Aorta (tissue), 5 donors: ENCODE data around the gene INKA1. TPM values are rescaled to one million over a fixed set of nuclear protein-coding genes. Genes with fewer than 3 reads are reported as not detected.
"Not testable (repeated sequence)": the region's sequence is repeated elsewhere in the genome, so short reads cannot be mapped to it uniquely, and the experiment has no call there.

Experiments
- ATAC-seq: fragments of 200-7000 bp; cut with Tn5 transposase; one replicate; pipeline ENCODE4 v1.9.1; 2022; ENCODE audit warnings: moderate library complexity; ENCODE audit not compliant: low FRiP score
- DNase-seq, 2 donors: peaks; one replicate each; pipeline ENCODE4 v3.0.0-alpha.2; 2020
- H3K27ac ChIP-seq, 2 donors: one replicate each; pipeline ENCODE4 v1.5.1; 2013; ENCODE audit warnings: low read length in 2 of 2, mild to moderate bottlenecking in 2 of 2, moderate library complexity in 2 of 2, control low read depth in 1 of 2, inconsistent platforms in 1 of 2, low read depth in 1 of 2
- H3K27me3 ChIP-seq, 2 donors: one replicate each; pipeline ENCODE4 v1.6.1; 2013; ENCODE audit warnings: control low read depth in 1 of 2, low read length in 1 of 2, mild to moderate bottlenecking in 1 of 2, moderate library complexity in 1 of 2; ENCODE audit not compliant: insufficient read depth in 2 of 2, control insufficient read depth in 1 of 2
- H3K36me3 ChIP-seq, 2 donors: one replicate each; pipeline ENCODE4 v1.6.1; 2013; ENCODE audit warnings: control low read depth in 1 of 2, low read length in 1 of 2, mild to moderate bottlenecking in 1 of 2; ENCODE audit not compliant: insufficient read depth in 2 of 2, control insufficient read depth in 1 of 2
- H3K4me1 ChIP-seq, 2 donors: one replicate each; pipeline ENCODE4 v1.6.1; 2013; ENCODE audit warnings: low read length in 2 of 2, control low read depth in 1 of 2, mild to moderate bottlenecking in 1 of 2, moderate library complexity in 1 of 2; ENCODE audit not compliant: insufficient read depth in 2 of 2, control insufficient read depth in 1 of 2
- H3K4me3 ChIP-seq, 2 donors: one replicate each; pipeline ENCODE4 v1.5.1; 2013; ENCODE audit warnings: low read length in 2 of 2, control low read depth in 1 of 2, mild to moderate bottlenecking in 1 of 2
- H3K9me3 ChIP-seq: one replicate; pipeline ENCODE4 v1.6.1; 2013; ENCODE audit warnings: mild to moderate bottlenecking, low read length; ENCODE audit not compliant: control insufficient read depth
- WGBS, 2 donors: extraction: QIAGEN DNeasy Blood & Tissue Kit; methylation state at CpG; one replicate each; pipeline ENCODE4 v1.1.7; 2013; 5-methylcytosine and 5-hydroxymethylcytosine counted together
- intact Hi-C, 2 donors: fragments of 100-400 bp; cut with DNase I; formaldehyde crosslinking; loops; one replicate each; pipeline versions ENCODE4 v1.14.2 to v1.15.0; 2022
- polyA plus RNA-seq, 2 donors: library from polyadenylated mRNA; stranded (reverse); fragments of 200-250 nt; gene quantifications; one replicate each; pipeline ENCODE4 v1.2.3, GENCODE V29; 2013
- total RNA-seq, 2 donors: library from RNA; stranded (reverse); fragmentation: NEBNext Ultra II Directional; extraction: Animal tissue kit (Norgen Biotek cat#: 25700); gene quantifications; one replicate each; pipeline ENCODE4 v1.2.1, GENCODE V29; 2021
- donor health status: healthy with polysubstance abuse.
- donor health status: Bipolar disorder and iron deficiency.
- donor health status: DM: no; HTN: no; CAD: no.
- donor health status: DM: no; HTN: no; CAD: no.
- donor health status: DM: yes; HTN: yes; CAD: no.

The INKA1 gene
- total and polyA plus RNA-seq, 4 donors = 5.5 to 12.2 (median 10.5) TPM

DNA sequence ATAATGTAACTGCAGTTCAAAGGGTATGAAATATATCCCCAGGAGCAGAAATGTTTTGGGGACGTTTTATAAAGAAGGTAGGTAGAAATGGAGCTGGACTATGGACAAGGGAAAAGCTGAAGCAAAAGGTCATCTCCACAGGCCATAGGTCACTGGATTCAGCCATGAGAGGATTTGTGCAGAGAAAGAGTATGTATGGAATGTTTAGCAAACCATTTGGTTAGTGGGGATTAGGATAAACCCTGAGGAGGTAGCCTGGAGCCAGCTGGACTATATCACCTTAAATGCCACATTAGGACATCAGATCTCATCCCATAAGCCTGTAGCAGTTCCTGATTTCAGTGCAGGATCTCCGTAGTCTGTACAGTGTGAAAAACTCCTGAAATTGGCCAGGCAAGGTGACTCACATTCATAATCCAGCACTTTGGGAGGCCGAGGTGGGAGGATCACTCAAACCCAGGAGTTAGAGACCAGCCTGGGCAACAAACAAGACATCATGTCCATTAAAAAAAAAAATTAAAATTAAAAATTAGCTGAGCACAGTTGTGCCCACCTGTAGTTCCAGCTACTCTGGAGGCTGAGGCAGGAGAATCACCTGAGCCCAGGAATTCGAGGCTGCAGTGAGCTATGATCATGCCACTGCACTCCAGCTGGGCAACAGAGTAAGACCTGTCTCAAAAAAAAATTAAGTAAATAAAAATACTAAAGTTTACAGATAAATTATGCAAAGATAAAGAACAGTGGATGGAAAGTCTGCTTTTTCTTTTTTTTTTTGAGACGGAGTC lies 21.5 kb upstream of the INKA1 start:
- no peak for DNase-seq
- 81 to 84% methylated on average over 5 of the region's 5 CpGs for WGBS, 2 donors
- no peak overlapping the region for H3K4me3 ChIP-seq
- H3K4me1 ChIP-seq = no peaks in the 10 kb centered on the region
- H3K9me3 ChIP-seq = no peaks in the 10 kb centered on the region
- peaks cover 0 to 3% of the 10 kb centered on the region in 2 donors for H3K36me3 ChIP-seq
- no peak for ATAC-seq
- H3K27ac ChIP-seq = no peak overlapping the region
- no peaks in the 10 kb centered on the region for H3K27me3 ChIP-seq
- intact Hi-C loops = loop anchor here in 1 of 2 donors (10.0 kb wide), 1 partner anchor 57 kb away; the partner anchor contains the start of gene GMPPB

DNA sequence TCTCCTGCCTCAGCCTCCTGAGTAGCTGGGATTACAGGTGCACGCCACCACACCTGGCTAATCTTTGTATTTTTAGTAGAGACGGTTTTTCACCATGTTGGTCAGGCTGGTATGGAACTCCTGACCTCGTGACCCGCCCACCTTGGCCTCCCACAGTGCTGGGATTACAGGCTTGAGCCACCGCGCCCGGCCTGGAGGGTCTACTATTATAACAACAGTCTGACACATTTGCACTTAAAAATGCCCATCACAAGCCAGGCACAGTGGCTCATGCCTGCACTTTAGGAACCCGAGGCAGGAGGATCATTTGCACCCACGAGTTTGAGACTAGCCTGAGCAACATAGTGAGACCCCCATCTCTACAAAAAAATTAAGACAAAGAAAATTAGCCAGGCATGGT lies 20.8 kb upstream of the INKA1 start:
- not testable (repeated sequence) for H3K9me3 ChIP-seq, H3K36me3 ChIP-seq, H3K4me1 ChIP-seq, H3K27me3 ChIP-seq, H3K4me3 ChIP-seq, ATAC-seq, DNase-seq, H3K27ac ChIP-seq
- intact Hi-C loops = loop anchor here in 1 of 2 donors (10.0 kb wide), 1 partner anchor 57 kb away; the partner anchor contains the start of gene GMPPB
- 94% methylated on average over 9 of the region's 9 CpGs for WGBS, 2 donors

DNA sequence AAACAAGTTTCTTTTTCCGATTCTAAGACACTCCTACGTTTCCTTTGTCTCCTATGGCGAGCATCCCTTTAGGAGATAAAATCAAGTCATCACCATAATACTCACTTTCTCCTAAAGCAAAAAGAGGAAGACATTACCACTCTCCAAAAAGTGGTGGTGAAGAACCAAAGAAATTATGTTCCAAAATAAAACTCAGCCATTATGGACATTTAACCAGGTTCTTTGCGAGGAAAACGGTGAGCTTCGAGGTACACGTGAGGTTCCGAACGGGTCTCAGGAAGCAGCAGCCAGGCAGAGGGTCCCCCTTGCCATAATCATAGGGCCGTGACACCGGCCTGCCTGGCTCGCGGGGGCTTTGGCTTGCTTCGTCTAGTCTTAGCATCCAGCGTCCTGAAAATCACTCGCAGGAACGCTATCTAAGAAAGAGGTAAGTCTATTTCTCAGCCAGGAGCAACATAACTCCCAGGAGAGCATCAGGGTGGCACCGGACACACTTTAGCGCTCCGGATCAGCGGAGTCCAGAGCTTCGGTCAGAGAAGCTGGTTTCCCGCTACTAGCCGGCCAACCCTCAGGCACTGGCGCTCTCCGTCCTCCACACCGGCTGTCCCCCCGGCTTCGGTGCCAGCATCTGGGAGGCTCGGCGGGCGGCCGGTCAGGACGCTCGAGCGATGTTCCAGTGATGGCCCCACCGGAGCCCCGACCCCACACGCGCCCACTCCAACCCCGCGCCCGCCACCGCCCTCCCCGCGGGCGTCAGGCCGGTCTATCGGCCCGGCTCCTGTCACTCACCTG lies 17.3 kb upstream of the INKA1 start:
- peak; percentile 74 for ATAC-seq

DNA sequence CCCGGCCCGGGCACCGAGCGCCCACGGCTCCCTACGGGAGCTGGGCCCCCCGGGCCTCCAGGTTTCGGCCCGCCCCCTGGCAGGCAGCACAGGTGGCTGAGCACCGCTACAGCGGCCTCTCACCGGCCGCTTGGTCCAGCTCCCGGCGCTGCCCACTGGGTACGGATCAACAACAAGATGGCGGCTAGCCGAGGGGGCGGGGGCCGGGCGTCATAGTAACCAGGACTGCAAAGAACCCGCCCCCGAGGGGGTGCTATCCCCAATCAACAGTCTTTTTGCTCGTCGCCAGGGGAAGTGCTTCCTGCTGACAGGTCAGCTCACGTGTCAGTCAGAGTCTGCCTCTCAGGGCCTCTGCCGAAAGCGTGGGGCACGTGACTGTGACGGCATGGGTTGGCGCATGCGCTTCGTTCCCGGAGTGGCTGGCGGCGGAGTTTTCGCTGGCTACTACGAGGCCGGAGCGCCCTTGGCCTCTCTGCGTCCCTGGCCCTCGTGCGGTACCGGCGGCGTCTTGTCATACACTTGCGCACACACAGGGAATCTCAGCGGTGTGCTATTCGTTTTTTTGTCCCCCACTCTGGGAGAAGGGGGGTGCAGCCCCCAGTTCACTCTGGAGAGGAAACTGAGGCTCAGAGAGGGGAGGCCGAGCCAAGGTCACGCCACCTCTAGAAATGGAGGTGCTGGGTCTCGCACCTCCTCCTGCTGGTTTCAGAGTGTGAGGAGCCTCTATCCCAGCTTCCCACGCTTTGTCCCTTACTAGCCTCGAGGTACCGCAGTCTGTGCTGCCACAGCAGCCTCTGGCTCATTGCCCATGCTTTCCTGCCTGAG lies 16.5 kb upstream of the INKA1 start, which contains the start of gene IP6K1:
TSS of gene IP6K1 (minus strand) at position 186 of the 825 bp plus-strand sequence. CDS start 38,502 bp downstream, outside the sequence.
- Histone ChIP-seq H3K27me3 (no peaks in the 10 kb centered on the region), H3K9me3 (no peaks in the 10 kb centered on the region), H3K27ac (peak within 1 kb of the TSS; percentile 20 to 96), H3K4me3 (peak within 1 kb of the TSS; percentile 97 to 99), H3K4me1 (no peaks in the 10 kb centered on the region), H3K36me3 (peaks cover 0 to under 1% of the 10 kb centered on the region in 2 donors)
- peak; percentile 100 for DNase-seq
- 3 to 4% methylated on average over 51 to 55 of the region's 55 CpGs for WGBS, 2 donors
- intact Hi-C loops = loop anchor here in 1 of 2 donors (10.0 kb wide), 1 partner anchor 62 kb away; the partner anchor contains the start of gene GMPPB
- peak; percentile 100 for ATAC-seq

More for the DNA sequence above, 17.3 kb upstream of the INKA1 start:
- Histone ChIP-seq H3K27me3 (no peaks in the 10 kb centered on the region), H3K4me3 (peak overlapping the region; percentile 97 to 99), H3K4me1 (no peaks in the 10 kb centered on the region), H3K9me3 (no peaks in the 10 kb centered on the region), H3K36me3 (peaks cover 0 to 3% of the 10 kb centered on the region in 2 donors), H3K27ac (peak overlapping the region; percentile 20 to 61)
- 3% methylated on average over 50 of the region's 50 CpGs for WGBS, 2 donors
- peak; percentile 66 to 81 for DNase-seq
- intact Hi-C loops = loop anchor here in 1 of 2 donors (10.0 kb wide), 1 partner anchor 61 kb away; the partner anchor contains the start of gene GMPPB

- Histone ChIP-seq H3K4me3 (no peak overlapping the region), H3K36me3 (no peaks in the 10 kb centered on the region), H3K27ac (peak overlapping the region in 1 of 2 donors; percentile 96), H3K27me3 (no peaks in the 10 kb centered on the region), H3K4me1 (no peaks in the 10 kb centered on the region), H3K9me3 (no peaks in the 10 kb centered on the region)
- no peak for DNase-seq
- ATAC-seq = no peak
- WGBS, 2 donors = 69 to 70% methylated on average over 3 of the region's 3 CpGs
- intact Hi-C loops = loop anchor here in 1 of 2 donors (10.0 kb wide), 1 partner anchor 62 kb away; the partner anchor contains the start of gene GMPPB
Observed at GRCh38 chr3:49787182-49787464, 15.9 kb upstream of the INKA1 start.

DNA sequence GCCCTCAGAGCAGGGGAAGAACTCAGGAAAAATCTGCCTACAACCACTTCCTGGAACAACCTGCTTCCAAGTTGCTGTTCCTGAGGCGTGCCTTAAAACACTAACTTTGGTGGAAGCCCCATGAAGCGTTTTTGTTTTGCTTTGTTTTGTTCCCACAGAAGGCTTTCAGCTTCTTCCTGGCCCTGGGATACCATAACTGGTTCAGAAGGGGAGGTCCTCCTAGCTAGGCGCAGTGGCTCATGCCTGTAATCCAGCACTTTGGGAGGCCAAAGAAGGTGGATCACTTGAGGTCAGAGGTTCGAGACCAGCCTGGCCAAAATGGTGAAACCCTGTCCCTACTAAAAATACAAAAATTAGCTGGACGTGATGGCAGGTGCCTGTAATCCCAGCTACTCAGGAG lies 15.5 kb upstream of the INKA1 start:
- WGBS, 2 donors = 91 to 92% methylated on average over 5 of the region's 5 CpGs
- no peaks in the 10 kb centered on the region for H3K4me1 ChIP-seq
- ATAC-seq = no peak
- H3K9me3 ChIP-seq = no peaks in the 10 kb centered on the region
- no peak overlapping the region for H3K4me3 ChIP-seq
- DNase-seq = peak in 1 of 2 donors; percentile 13
- no peak overlapping the region for H3K27ac ChIP-seq
- intact Hi-C loops = loop anchor here in 1 of 2 donors (10.0 kb wide), 1 partner anchor 63 kb away; the partner anchor contains the start of gene GMPPB
- H3K27me3 ChIP-seq = no peaks in the 10 kb centered on the region
- no peaks in the 10 kb centered on the region for H3K36me3 ChIP-seq

GRCh38 chr3:49788056-49788455 lies 15.0 kb upstream of the INKA1 start:
- intact Hi-C loops = loop anchor here in 1 of 2 donors (10.0 kb wide), 1 partner anchor 63 kb away; the partner anchor contains the start of gene GMPPB
- Histone ChIP-seq H3K27ac (no peak overlapping the region), H3K4me3 (no peak overlapping the region), H3K27me3 (no peaks in the 10 kb centered on the region), H3K36me3 (no peaks in the 10 kb centered on the region), H3K4me1 (no peaks in the 10 kb centered on the region), H3K9me3 (no peaks in the 10 kb centered on the region)
- 93 to 94% methylated on average over 2 of the region's 2 CpGs for WGBS, 2 donors
- DNase-seq (peak in 1 of 2 donors; percentile 31), ATAC-seq (no peak)
